Stimulated activated naive CD8-positive, alpha-beta T cell treated with anti-CD3 and anti-CD28 coated beads, Interleukin-15, Interleukin-2, amounts not matched to agents 100 ng/mL and 50 ng/mL, for 24 hours (primary cell): ENCODE data around the gene TMEM131.
A peak's percentile ranks its signal among the peaks of the same experiment; 100 is the strongest.
"Not testable (repeated sequence)": the region's sequence is repeated elsewhere in the genome, so short reads cannot be mapped to it uniquely, and the experiment has no call there.

Source experiments
- H3K27ac Mint-ChIP-seq: one replicate; pipeline ENCODE4 v1.8.0; 2021; ENCODE audit warnings: mild to moderate bottlenecking, mixed read lengths
- H3K27me3 Mint-ChIP-seq: one replicate; pipeline ENCODE4 v1.8.0; 2021; ENCODE audit warnings: mixed read lengths
- H3K36me3 Mint-ChIP-seq: one replicate; pipeline ENCODE4 v1.8.0; 2021; ENCODE audit warnings: low read depth, mixed read lengths
- H3K4me1 Mint-ChIP-seq: one replicate; pipeline ENCODE4 v1.8.0; 2021; ENCODE audit warnings: low read depth, mixed read lengths
- H3K4me3 Mint-ChIP-seq: one replicate; pipeline ENCODE4 v1.8.0; 2021; ENCODE audit warnings: mild to moderate bottlenecking, mixed read lengths
- H3K9me3 Mint-ChIP-seq: one replicate; pipeline ENCODE4 v1.8.0; 2021; ENCODE audit warnings: mixed read lengths

The TMEM131 gene, protein sequence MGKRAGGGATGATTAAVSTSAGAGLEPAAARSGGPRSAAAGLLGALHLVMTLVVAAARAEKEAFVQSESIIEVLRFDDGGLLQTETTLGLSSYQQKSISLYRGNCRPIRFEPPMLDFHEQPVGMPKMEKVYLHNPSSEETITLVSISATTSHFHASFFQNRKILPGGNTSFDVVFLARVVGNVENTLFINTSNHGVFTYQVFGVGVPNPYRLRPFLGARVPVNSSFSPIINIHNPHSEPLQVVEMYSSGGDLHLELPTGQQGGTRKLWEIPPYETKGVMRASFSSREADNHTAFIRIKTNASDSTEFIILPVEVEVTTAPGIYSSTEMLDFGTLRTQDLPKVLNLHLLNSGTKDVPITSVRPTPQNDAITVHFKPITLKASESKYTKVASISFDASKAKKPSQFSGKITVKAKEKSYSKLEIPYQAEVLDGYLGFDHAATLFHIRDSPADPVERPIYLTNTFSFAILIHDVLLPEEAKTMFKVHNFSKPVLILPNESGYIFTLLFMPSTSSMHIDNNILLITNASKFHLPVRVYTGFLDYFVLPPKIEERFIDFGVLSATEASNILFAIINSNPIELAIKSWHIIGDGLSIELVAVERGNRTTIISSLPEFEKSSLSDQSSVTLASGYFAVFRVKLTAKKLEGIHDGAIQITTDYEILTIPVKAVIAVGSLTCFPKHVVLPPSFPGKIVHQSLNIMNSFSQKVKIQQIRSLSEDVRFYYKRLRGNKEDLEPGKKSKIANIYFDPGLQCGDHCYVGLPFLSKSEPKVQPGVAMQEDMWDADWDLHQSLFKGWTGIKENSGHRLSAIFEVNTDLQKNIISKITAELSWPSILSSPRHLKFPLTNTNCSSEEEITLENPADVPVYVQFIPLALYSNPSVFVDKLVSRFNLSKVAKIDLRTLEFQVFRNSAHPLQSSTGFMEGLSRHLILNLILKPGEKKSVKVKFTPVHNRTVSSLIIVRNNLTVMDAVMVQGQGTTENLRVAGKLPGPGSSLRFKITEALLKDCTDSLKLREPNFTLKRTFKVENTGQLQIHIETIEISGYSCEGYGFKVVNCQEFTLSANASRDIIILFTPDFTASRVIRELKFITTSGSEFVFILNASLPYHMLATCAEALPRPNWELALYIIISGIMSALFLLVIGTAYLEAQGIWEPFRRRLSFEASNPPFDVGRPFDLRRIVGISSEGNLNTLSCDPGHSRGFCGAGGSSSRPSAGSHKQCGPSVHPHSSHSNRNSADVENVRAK (N-terminal part only)

DNA sequence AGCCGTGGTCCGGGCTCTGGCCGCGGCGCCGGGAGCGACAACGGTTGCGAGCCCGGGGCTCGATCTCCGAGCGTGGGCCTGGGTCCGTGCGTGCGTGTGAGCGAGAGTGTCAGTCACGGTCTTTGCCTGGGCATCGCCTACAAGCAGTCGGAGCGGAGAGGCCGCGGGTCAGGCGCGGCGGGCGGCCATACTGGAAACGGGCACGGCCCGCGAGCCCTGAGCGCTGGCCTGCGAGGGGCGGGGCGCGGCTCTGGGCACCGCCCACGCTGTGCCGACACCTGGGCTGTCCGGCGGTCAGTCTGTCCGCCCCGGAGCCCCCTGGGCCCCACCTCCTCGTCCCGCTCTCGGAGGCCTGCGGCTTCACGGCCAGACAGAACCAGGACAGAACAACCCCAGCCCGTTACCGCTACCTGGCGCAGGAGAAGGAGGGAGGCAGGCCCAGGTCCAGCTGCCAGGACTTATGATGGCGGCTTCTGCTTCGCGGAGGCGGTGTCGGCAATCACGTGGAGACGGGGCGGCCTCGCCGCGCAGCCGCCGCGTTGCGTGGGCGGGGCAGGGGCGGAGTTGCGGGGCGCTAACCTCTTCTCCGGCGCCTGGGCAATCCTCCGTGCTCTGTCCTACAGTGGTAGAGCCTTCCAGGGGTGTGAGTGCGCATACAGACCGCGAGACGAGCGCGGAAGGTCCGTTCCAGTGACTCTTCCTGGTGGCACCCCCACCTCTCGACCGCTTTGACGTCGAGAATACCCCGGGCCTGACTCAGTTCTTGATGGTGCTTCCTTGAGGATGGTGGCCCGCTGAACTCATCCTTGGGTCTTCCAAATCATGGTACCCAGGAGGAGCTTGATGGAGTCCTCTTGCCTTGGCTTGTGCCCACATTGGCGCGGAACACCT, at the start of gene TMEM131:
Gene TMEM131, minus strand, starts transcription at position 215 of the 891 bp plus-strand sequence. CDS start 286 bp downstream, outside the sequence.
- H3K27me3 Mint-ChIP-seq: no peaks in the 10 kb centered on the region
- peak within 1 kb of the TSS; percentile 95 for H3K27ac Mint-ChIP-seq
- H3K4me3 Mint-ChIP-seq: peak within 1 kb of the TSS; percentile 99
- peaks cover 40% of the 10 kb centered on the region for H3K4me1 Mint-ChIP-seq
- H3K36me3 Mint-ChIP-seq: peaks cover 12% of the 10 kb centered on the region
- no peaks in the 10 kb centered on the region for H3K9me3 Mint-ChIP-seq

DNA sequence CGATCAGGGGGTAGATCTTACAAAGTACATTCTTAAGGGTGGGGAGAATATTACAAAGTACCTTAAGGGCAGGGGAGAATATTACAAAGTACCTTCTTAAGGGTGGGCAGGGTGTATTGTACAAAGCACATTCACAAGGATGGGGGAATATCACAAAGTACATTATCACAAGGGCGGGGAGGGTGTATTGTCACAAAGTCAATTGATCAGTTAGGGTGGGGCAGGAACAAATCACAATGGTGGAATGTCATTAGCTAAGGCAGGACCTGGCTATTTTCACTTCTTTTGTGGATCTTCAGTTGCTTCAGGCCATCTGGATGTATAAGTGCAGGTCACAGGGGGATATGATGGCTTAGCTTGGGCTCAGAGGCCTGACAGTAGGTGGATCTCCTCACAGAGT, 49.0 kb upstream of the TMEM131 start:
- not testable (repeated sequence) for H3K36me3 Mint-ChIP-seq, H3K27me3 Mint-ChIP-seq, H3K4me1 Mint-ChIP-seq, H3K4me3 Mint-ChIP-seq, H3K27ac Mint-ChIP-seq
- peaks cover 24% of the 10 kb centered on the region for H3K9me3 Mint-ChIP-seq

DNA sequence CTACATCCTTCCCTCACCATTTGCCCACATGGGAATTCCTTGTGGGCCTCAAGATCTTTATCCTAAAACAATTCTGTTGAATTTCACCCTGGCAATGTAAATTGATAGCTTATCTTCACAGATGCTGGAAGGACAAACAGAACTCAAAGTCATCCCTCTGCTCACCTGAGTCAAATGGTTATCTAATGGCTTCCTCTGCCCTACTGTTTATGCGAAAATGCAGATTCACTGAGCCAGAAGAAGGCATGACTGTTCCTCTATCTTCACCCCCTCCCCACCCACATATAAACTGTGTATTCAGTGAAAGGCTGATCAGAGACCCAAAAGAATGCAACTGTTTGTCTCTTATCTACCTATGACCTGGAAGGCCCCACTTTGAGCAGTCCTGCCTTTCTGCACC, 47.4 kb upstream of the TMEM131 start:
- H3K27ac Mint-ChIP-seq: no peak overlapping the region
- peaks cover 24% of the 10 kb centered on the region for H3K9me3 Mint-ChIP-seq
- peaks cover 4% of the 10 kb centered on the region for H3K27me3 Mint-ChIP-seq
- no peak overlapping the region for H3K4me3 Mint-ChIP-seq
- peaks cover 5% of the 10 kb centered on the region for H3K4me1 Mint-ChIP-seq
- H3K36me3 Mint-ChIP-seq: no peaks in the 10 kb centered on the region

DNA sequence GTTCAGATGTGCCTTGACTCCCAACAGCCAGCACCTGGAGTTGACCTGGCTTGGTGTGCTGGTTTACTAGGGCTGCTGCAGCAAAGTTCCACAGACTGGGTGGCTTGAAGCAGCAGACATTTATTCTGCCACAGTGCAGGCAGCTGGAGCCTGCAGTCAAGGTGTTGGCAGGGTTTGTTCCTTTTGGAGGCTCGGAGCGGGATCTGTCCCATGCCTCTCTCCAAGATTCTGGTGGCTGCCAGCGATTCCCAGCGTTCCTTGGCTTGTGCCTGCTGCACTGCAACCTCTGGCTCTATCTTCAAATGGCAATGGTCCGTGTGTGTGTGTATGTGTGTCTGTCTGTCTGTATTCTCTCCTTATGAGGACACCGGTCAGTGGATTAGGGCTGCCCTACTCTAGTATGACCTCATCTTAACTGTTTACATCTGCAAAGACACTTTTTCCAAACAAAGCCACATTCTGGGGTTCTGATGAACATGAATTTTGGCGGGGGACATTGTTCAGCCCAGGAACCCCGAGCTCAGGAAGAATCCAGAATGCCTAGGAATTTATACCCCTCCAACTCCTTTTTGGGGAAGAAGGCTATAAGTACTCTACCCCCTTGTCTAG, 44.7 kb upstream of the TMEM131 start:
- Mint-ChIP-seq H3K4me3 (no peak overlapping the region), H3K36me3 (no peaks in the 10 kb centered on the region), H3K9me3 (peaks cover 23% of the 10 kb centered on the region), H3K27me3 (no peaks in the 10 kb centered on the region), H3K4me1 (peaks cover 5% of the 10 kb centered on the region), H3K27ac (no peak overlapping the region)

DNA sequence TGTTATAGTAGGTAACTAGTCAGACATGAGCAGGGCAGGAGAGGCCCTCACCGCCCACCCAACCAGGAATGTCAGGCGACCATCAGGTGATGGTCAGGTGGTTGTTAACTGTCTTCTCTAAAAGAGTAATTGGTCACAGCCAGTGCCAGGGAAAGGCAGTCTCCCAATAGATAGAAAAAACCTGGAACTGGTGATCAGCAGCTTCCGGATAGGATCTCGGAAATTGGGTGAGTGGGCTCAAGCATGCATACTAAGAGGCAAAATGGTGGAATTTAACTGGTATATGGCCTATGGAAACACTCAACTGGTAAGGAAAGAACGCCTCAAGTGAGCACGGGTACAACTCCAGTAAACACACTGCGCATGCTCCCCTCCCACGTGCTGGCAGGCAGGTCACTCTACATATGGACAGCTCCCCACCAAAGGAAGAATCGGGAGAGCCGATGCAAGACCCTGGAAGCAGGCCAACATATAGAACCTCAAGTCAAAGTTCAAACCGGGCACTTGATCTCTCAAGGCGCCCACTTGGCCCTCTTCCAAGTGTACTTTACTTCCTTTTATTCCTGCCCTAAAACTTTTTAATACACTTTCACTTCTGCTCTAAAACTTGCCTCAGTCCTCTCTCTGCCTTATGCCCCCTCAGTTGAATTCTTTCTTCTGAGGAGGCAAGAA, 43.5 kb upstream of the TMEM131 start:
- H3K36me3 Mint-ChIP-seq: no peaks in the 10 kb centered on the region
- H3K4me1 Mint-ChIP-seq: peaks cover 5% of the 10 kb centered on the region
- no peak overlapping the region for H3K27ac Mint-ChIP-seq
- no peaks in the 10 kb centered on the region for H3K27me3 Mint-ChIP-seq
- no peak overlapping the region for H3K4me3 Mint-ChIP-seq
- H3K9me3 Mint-ChIP-seq: peaks cover 11% of the 10 kb centered on the region

DNA sequence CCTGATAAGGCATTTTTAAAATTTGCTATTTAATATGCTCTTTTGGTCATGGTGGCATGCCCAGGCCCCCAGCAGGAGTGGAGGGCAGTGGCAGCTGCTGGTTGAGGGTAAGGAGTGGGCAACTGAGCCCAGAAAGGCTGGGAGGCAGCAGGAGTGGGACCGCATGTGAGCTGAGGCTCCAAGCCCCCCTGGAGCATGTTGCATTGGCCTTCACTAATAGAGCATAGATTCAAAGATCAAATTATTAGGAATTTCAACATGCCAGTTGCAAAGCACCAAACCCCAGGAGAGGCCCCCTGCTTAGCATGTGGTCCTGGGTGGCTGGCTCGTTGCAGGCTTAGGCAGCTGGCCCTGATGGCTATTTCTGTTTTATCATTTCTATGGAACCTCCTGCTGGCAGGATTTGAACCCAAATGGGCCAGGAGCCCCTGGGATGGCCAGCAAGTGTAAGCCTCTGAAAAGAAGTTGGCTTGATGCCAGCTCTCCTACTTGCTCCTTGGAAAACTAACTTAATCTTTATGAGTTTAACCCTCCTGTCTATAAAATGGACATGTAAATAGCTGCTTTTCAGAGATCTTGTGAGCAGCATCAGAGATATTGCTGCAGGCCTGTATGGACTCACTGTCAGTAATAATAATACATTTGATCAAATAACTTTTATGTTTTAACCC, 42.1 kb upstream of the TMEM131 start:
- H3K27ac Mint-ChIP-seq: no peak overlapping the region

DNA sequence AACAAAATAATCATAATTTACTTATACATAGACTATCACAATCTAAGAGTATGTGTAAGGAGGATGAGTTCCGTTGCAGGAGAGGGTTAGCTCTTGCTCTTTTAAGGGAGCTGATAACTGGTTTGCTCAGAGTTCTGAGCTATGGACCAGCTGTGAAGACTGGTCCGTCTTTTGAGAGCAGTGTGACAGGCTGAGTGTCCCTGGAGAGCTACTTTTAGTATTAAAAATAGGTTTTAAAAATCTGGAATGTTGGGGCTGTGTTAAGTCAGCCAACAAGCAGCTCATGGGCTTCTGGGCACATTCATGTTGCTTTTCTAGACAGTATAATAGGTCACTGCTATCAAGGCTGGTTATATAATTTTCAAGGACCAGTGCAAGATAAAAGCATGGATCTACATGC, 41.5 kb upstream of the TMEM131 start:
- no peaks in the 10 kb centered on the region for H3K36me3 Mint-ChIP-seq
- H3K4me1 Mint-ChIP-seq: peaks cover 5% of the 10 kb centered on the region
- H3K4me3 Mint-ChIP-seq: no peak overlapping the region
- no peak overlapping the region for H3K27ac Mint-ChIP-seq
- H3K9me3 Mint-ChIP-seq: no peaks in the 10 kb centered on the region
- H3K27me3 Mint-ChIP-seq: no peaks in the 10 kb centered on the region

More for the DNA sequence above, 42.1 kb upstream of the TMEM131 start:
- Mint-ChIP-seq H3K4me1 (peaks cover 5% of the 10 kb centered on the region), H3K27me3 (no peaks in the 10 kb centered on the region), H3K4me3 (no peak overlapping the region), H3K36me3 (no peaks in the 10 kb centered on the region), H3K9me3 (no peaks in the 10 kb centered on the region)

DNA sequence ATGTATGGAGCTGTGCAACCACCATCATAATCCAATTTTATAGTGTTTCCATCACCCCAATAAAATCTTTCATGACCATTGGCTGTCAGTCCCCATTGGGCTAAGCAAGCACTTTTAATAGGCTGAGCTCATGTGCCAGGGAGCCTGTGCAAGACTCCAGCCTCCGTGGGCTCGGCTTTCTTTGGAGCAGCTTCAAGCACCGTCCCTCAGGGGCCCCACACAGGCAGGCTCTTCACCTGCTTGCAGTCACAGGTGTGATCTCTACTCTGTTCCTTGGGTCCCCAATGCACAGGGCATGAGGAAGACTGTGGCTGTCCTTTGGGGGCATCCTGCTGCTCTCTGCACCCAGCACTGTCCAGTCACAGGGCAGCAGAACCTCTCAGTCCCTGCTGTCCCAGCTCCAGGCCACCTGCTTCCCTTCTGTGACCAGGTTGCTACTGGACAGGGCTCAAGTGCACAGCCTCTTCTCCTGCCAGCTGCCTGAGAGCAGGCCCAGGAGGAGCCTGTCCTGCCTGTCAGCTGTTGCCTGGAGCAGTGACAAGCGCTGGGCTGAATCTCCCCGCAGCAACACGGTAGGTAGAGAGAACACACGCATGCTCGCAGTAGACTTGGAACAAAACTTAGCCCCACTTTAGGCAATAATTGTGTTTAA, 40.7 kb upstream of the TMEM131 start:
- Mint-ChIP-seq H3K27ac (no peak overlapping the region), H3K27me3 (no peaks in the 10 kb centered on the region), H3K4me1 (peaks cover 5% of the 10 kb centered on the region), H3K36me3 (no peaks in the 10 kb centered on the region), H3K9me3 (no peaks in the 10 kb centered on the region), H3K4me3 (no peak overlapping the region)

DNA sequence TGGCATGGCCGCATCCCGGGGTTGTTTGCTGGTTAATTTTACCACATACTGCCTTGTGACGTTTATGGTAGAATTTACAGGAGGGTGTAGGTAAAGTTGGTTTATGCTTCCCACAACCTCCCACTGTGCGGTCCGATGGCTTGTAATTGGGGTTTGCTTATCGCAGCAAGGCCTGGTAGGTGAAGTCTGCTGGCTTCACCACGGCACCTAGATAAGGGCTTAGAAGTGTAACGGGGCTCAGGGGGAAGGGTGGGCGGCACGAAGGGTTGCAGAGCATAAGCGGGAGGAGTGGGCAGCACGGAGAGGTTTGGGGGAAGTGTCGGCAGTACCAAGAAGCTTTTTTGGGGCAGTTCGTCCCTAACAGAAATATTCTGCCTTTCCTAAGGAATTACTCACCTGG, 39.0 kb upstream of the TMEM131 start:
- Mint-ChIP-seq H3K9me3 (no peaks in the 10 kb centered on the region), H3K36me3 (no peaks in the 10 kb centered on the region), H3K27ac (no peak overlapping the region), H3K4me3 (no peak overlapping the region), H3K4me1 (peaks cover 5% of the 10 kb centered on the region), H3K27me3 (no peaks in the 10 kb centered on the region)

DNA sequence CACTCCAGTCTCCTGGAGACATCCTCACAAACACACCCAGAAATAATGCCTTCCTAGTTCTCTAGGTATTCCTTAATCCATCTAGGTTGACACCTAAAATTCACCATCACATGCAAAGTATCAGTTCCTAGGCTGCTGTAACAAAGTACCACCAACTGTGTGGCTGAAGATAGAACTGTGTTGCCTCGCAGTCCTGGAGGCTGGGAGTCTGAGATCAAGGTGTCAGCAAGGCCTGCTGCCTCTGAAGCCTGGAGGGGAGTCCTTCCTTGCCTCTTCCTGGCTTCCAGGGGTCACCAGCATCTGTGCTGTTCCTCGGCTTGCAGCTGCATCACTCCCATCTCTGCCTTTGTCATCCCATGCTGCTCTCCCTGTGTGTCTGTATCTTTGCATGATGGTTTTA, 36.3 kb upstream of the TMEM131 start:
- Mint-ChIP-seq H3K9me3 (no peaks in the 10 kb centered on the region), H3K27ac (no peak overlapping the region), H3K36me3 (no peaks in the 10 kb centered on the region), H3K27me3 (no peaks in the 10 kb centered on the region), H3K4me3 (no peak overlapping the region), H3K4me1 (peaks cover 26% of the 10 kb centered on the region)

DNA sequence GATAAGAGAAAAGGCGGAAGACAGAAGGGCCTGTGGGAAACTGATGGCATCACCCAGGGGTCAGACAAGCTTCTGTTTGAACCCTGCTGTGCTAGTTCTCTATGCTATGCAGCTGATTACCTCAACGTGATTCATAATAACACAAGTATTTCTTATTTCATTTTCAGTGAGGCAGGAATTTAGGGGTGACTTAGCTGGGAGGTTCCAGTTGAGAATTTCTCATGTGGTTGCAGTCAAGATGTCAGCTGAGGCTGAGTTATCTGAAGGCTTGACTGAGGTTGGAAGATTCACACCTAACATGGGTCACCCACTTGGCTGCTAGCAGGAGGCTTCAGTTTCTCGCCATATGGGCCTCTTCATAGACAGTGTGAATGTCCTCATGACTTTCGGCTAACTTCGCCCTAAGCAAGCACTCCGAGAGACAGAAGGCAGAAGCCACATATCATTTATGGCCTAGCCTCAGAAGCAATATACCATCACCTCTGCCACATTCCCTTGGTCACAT, 34.0 kb upstream of the TMEM131 start:
- no peak overlapping the region for H3K4me3 Mint-ChIP-seq
- H3K4me1 Mint-ChIP-seq: peaks cover 44% of the 10 kb centered on the region
- peaks cover 13% of the 10 kb centered on the region for H3K27me3 Mint-ChIP-seq
- no peaks in the 10 kb centered on the region for H3K36me3 Mint-ChIP-seq
- H3K9me3 Mint-ChIP-seq: no peaks in the 10 kb centered on the region
- H3K27ac Mint-ChIP-seq: no peak overlapping the region

DNA sequence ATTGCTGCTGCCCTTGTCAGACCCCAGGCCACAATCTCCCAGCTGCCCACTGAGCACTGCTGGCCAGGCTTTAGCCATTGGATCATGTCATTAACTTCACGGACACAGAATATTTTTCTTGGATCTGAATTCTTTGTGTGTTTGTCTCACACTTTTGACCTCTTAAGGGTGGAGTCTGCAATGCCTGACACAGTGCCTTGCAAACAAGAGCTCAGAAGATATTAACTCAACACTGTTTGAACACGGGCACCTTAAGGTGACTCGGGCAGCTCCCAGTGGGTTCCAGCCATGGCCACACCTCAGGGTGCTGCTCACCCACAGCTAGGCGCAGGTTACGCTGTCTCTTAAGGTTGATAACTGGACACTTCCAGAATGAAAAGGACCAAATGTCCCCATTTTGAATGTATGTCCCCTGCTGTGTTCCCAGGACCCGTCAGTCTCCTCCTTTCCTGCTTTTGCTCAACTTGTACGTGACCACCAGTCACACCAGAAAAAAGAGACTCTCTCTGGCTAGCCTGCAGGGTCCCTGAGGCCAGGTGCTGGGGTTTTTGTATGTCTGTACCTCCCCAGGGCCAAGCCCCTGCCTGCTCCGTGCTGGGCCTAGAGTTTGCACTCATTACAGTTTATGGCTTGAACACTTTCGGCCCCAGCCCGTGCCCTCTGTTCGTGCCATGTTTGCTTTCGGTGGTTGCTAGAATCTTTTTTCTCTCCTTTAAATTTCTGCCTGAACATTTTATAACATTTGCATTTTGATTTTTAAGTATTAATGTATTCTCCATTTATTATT, 33.4 kb upstream of the TMEM131 start:
- Mint-ChIP-seq H3K36me3 (no peaks in the 10 kb centered on the region), H3K27me3 (peaks cover 13% of the 10 kb centered on the region), H3K4me1 (peaks cover 44% of the 10 kb centered on the region), H3K4me3 (no peak overlapping the region), H3K27ac (peak overlapping the region; percentile 36), H3K9me3 (no peaks in the 10 kb centered on the region)
